Cardiac fibroblast (primary cell): ENCODE results near the gene AKAP13.

Experiments used
- DNase-seq, 2 donors: peaks; one replicate each; pipeline versions ENCODE4 v3.0.0 to v3.0.0-alpha.2; 2010; ENCODE audit warnings: low read depth in 2 of 2
- H3K4me3 ChIP-seq, 2 donors: replicated peaks in 1 of 2; 1 replicate in 1 of 2; 2 replicates in 1 of 2; pipeline ENCODE4 v1.5.1; 2011; ENCODE audit warnings: low read depth in 2 of 2, low read length in 2 of 2, mild to moderate bottlenecking in 2 of 2, moderate library complexity in 1 of 2
- TF ChIP-seq, protein P1 (sequence below): IDR thresholded peaks from one replicate; pipeline ENCODE4 v1.5.1; 2011; ENCODE audit warnings: low read depth, mild to moderate bottlenecking, low read length, inconsistent platforms

Gene AKAP13

DNA sequence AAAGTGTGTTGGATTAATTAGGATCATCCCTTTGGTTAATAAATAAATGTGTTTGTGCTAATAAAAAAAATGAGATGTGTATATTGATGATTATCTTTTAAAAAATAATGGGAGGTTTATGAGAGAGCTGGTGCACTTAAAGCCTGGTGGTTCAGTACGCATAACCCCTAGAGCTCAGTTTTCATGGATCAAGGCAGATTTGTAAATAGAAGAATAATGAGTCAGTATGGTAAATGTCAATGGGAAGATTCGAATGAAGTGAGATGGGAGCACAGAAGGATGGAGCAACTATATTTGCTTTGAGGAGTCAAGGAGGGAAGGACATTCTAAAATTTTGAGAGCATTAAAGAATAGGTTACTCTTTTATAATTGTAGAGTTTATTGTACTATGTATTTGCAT is 35.4 kb downstream of the AKAP13 start:
- H3K4me3 ChIP-seq: no peak overlapping the region
- peak in 1 of 2 donors; percentile 18 for DNase-seq
- TF ChIP-seq, protein P1, sequence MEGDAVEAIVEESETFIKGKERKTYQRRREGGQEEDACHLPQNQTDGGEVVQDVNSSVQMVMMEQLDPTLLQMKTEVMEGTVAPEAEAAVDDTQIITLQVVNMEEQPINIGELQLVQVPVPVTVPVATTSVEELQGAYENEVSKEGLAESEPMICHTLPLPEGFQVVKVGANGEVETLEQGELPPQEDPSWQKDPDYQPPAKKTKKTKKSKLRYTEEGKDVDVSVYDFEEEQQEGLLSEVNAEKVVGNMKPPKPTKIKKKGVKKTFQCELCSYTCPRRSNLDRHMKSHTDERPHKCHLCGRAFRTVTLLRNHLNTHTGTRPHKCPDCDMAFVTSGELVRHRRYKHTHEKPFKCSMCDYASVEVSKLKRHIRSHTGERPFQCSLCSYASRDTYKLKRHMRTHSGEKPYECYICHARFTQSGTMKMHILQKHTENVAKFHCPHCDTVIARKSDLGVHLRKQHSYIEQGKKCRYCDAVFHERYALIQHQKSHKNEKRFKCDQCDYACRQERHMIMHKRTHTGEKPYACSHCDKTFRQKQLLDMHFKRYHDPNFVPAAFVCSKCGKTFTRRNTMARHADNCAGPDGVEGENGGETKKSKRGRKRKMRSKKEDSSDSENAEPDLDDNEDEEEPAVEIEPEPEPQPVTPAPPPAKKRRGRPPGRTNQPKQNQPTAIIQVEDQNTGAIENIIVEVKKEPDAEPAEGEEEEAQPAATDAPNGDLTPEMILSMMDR: no peak

DNA sequence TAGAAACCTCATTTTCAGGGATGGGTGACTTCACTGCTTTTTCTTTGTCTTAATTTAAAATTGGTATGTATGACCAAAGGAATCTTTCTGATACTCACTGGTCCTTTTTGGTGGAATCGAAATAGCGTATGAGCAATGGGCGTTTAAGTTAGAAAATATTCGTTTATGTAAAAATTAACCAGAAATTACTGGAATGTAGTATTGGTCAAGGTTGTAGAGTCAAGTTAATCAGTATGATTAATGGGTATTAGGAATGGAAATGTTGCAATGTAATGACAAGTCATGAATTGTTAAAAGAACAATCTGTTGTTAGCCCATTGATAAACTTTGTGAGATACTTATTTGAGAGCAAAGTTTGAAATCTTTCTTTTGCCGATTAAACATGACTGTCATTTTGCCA is 36.9 kb downstream of the AKAP13 start:
- TF ChIP-seq, protein P1: no peak
- no peak for DNase-seq
- no peak overlapping the region for H3K4me3 ChIP-seq

DNA sequence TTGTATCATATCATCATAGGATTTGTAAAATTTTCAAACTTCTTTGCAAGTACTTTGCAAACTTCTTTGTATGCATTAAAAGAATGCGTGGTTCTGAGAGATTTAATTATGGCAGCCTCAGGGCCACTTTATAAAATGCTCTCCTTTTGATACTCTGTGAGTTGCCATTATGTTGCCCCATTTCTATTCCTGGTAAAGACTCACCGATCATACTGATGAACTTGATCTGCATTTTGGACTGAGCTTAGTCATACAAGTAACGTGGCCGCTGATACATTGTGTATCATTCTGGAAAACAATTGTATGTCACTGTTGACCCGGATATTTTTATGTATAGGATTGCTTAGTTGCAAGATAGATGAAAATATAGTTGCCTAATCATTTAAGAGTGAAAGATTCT is 38.8 kb downstream of the AKAP13 start:
- no peak overlapping the region for H3K4me3 ChIP-seq
- peak in 1 of 2 donors; percentile 82 for DNase-seq
- TF ChIP-seq, protein P1: no peak

DNA sequence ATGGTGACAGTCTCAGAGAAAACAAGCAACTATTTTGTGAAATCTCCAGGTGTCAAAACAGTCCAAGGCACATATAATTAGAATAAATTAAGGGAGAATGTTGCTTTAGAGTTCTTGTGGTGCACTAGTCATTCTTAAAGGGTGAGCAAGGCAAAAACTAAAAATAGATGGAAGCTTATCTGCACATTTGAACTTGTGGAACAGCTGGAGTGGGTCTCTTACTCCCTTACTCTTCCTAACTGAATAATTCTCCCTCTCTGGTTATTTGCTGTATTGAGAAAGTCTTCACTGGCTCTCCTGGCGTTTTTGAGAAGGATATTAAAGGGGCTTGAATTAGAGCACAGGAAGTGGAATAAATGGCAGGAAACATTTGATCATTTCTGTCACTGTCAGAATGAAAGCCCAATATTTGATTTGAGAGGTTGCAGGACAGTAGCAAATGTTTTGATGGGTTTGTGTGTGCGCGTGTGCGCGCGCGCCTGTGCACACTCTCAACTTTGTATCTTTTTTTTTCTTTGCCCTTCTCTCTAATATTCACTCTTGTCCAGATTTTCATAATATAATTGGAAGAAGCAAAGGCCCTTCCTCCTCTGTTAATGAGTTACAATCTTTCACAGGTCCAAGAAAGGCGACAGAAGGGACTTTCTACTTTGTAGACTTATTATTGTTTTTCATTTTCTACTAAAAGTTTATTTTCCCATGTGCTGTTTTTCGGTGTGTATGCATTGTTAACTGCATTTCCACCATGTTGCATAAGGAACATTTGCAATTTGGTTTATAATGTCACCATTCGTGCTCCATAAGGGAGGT is 40.9 kb downstream of the AKAP13 start:
- DNase-seq: peak; percentile 35 to 49
- TF ChIP-seq, protein P1: no peak
- no peak overlapping the region for H3K4me3 ChIP-seq

DNA sequence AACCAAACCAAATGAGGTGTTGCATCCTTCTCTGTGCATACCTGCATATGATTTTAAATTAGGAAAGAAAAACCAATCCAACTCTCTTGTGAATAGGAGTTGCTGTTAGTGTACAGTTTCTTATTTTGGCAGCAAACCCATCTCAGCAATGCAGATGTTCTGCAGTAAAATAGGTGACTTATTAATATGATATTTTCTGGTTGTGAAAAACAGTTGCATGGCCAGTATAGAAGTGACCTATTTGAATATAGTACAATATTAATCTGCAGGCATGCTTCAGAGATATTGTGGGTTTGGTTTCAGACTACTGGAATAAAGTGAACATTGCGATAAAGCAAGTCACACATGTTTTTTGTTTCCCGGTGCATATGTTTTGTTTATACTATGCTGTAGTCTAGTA is 42.2 kb downstream of the AKAP13 start:
- H3K4me3 ChIP-seq: no peak overlapping the region
- TF ChIP-seq, protein P1: no peak
- no peak for DNase-seq

DNA sequence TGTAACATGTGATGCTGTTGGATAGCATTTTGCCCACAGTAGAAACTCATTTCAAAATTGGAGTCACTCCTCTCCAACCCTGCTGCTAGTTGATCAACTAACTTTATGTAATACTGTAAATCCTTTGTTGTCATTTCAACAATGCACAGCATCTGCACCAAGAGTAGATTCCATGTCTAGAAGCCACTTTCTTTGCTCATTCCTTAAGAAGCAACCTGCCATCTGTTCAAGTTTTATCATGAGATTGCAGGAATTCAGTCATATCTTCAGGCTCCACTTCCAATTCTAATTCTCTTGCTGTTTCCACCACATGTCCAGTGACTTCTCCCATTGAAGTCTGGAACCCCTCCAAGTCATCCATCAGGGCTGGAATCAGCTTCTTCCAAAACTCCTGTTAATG is 42.9 kb downstream of the AKAP13 start:
- TF ChIP-seq, protein P1: no peak
- H3K4me3 ChIP-seq: no peak overlapping the region
- no peak for DNase-seq
